ENCODE measurements around the gene TSACC. TPM values are rescaled to one million over a fixed set of nuclear protein-coding genes. Genes with fewer than 3 reads are reported as not detected.

The TSACC gene
- total RNA-seq, 3 donors from 2014 or later (not counting 1 experiment from before 2014, with no cell fraction given) = not detected

GRCh38 chr1:156376146-156376545, 37.8 kb downstream of the TSACC start:
- H3K9me3 ChIP-seq (ENCODE audit: control insufficient read depth, insufficient read depth, low read length) = no peaks in the 10 kb centered on the region
- H3K27ac Mint-ChIP-seq = no peak overlapping the region
- H3K27ac ChIP-seq (ENCODE audit: low read length) = no peak overlapping the region
- 88% methylated on average over 2 of the region's 2 CpGs for WGBS (ENCODE audit: insufficient coverage)
- H3K4me1 ChIP-seq (ENCODE audit: control insufficient read depth, insufficient read depth, low read length) = no peaks in the 10 kb centered on the region
- no peaks in the 10 kb centered on the region for H3K27me3 ChIP-seq (ENCODE audit: control insufficient read depth, insufficient read depth, low read length)
- DNase-seq (no peak), ATAC-seq (no peak)
- intact Hi-C loops (cut with micrococcal nuclease) = no loop called here
- H3K4me3 Mint-ChIP-seq = no peak overlapping the region
- no peaks in the 10 kb centered on the region for H3K9me3 Mint-ChIP-seq
- no peaks in the 10 kb centered on the region for H3K36me3 Mint-ChIP-seq
- TF ChIP-seq CTCF (IDR thresholded peaks at IDR 0.05) = no peak
- H3K4me3 ChIP-seq (ENCODE audit: low read length) = no peak overlapping the region
- H3K4me1 Mint-ChIP-seq = no peaks in the 10 kb centered on the region
- H3K27me3 Mint-ChIP-seq (ENCODE audit: low read depth in 2 of 2) = peaks cover 14 to 16% of the 10 kb centered on the region in 2 donors
- no peaks in the 10 kb centered on the region for H3K36me3 ChIP-seq (ENCODE audit: control insufficient read depth, insufficient read depth, low read length)

- Mint-ChIP-seq H3K27ac (no peak overlapping the region), H3K36me3 (no peaks in the 10 kb centered on the region), H3K9me3 (no peaks in the 10 kb centered on the region), H3K4me3 (no peak overlapping the region), H3K27me3 (ENCODE audit: low read depth in 2 of 2) (peaks cover 7 to 9% of the 10 kb centered on the region in 2 donors), H3K4me1 (no peaks in the 10 kb centered on the region)
- no peaks in the 10 kb centered on the region for H3K27me3 ChIP-seq (ENCODE audit: control insufficient read depth, insufficient read depth, low read length)
- no peaks in the 10 kb centered on the region for H3K36me3 ChIP-seq (ENCODE audit: control insufficient read depth, insufficient read depth, low read length)
- no peak overlapping the region for H3K4me3 ChIP-seq (ENCODE audit: low read length)
- no peaks in the 10 kb centered on the region for H3K9me3 ChIP-seq (ENCODE audit: control insufficient read depth, insufficient read depth, low read length)
- no peak for DNase-seq
- intact Hi-C loops (cut with micrococcal nuclease) = no loop called here
- WGBS (ENCODE audit: insufficient coverage) = 61% methylated on average over 20 of the region's 20 CpGs
- no peak overlapping the region for H3K27ac ChIP-seq (ENCODE audit: low read length)
- no peaks in the 10 kb centered on the region for H3K4me1 ChIP-seq (ENCODE audit: control insufficient read depth, insufficient read depth, low read length)
- no peak for ATAC-seq
- TF ChIP-seq CTCF (IDR thresholded peaks at IDR 0.05) = no peak
Observed at GRCh38 chr1:156376958-156377919, 38.9 kb downstream of the TSACC start.

GRCh38 chr1:156378557-156378956, 40.2 kb downstream of the TSACC start:
- intact Hi-C loops (cut with micrococcal nuclease) = no loop called here
- no peak for ATAC-seq

More at GRCh38 chr1:156378557-156378956, 40.2 kb downstream of the TSACC start:
- Mint-ChIP-seq H3K4me1 (no peaks in the 10 kb centered on the region), H3K4me3 (no peak overlapping the region), H3K27ac (no peak overlapping the region), H3K36me3 (no peaks in the 10 kb centered on the region), H3K27me3 (ENCODE audit: low read depth in 2 of 2) (peaks cover 0 to 6% of the 10 kb centered on the region in 2 donors), H3K9me3 (no peaks in the 10 kb centered on the region)
- H3K36me3 ChIP-seq (ENCODE audit: control insufficient read depth, insufficient read depth, low read length) = no peaks in the 10 kb centered on the region
- H3K27me3 ChIP-seq (ENCODE audit: control insufficient read depth, insufficient read depth, low read length) = no peaks in the 10 kb centered on the region
- no peak for DNase-seq
- no peaks in the 10 kb centered on the region for H3K9me3 ChIP-seq (ENCODE audit: control insufficient read depth, insufficient read depth, low read length)
- no peaks in the 10 kb centered on the region for H3K4me1 ChIP-seq (ENCODE audit: control insufficient read depth, insufficient read depth, low read length)
- no peak overlapping the region for H3K27ac ChIP-seq (ENCODE audit: low read length)
- WGBS (ENCODE audit: insufficient coverage) = 91% methylated on average over 6 of the region's 6 CpGs
- no peak overlapping the region for H3K4me3 ChIP-seq (ENCODE audit: low read length)
- TF ChIP-seq CTCF (IDR thresholded peaks at IDR 0.05) = no peak

Data from natural killer cell (primary cell).